ENCODE measurements around the gene FBXL15. TPM values are rescaled to one million over a fixed set of nuclear protein-coding genes. Genes with fewer than 3 reads are reported as not detected.

The FBXL15 gene
- 10 to 100 TPM; 22.2 to 36.3 TPM for total RNA-seq

DNA sequence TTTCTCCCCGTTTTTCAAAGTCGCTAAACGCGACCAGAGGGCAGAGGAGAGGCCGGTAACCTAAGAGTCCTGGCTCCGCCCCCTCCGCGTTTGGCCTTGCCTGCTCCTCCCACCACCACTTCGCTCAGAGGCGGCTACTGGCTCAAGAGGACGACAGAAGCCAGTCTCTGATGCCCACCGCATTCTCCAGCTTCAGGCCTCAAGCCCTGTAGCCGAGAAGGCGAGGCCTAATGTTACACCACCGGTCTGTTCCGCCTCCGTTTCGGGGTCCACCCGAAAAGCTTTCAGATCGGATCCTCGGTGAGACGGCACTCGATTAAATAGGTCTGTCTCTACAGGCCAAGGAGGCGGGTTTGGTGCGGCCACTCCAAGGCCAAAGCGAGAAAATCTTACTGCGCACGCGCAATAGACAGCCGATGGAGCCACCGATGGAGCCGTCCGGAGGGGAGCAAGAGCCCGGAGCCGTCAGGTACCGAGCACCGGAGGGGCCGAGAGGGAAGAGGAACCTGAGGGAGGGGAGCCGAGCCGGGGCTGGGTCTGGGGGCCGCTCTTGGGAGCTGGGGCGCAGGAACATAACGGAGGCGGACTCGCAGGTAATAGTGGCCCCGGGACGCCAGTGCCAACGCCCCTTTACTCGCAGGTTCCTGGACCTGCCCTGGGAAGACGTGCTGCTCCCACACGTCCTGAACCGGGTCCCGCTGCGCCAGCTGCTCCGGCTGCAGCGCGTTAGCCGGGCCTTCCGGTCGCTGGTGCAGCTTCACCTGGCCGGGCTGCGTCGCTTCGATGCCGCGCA is at the start of gene FBXL15:
TSS of gene FBXL15 (plus strand) at position 123 of the 793 bp plus-strand sequence. CDS start at position 417, 294 bp downstream.
- H3K27ac ChIP-seq: peak within 1 kb of the TSS; percentile 83 to 86
- TF ChIP-seq, protein P1, sequence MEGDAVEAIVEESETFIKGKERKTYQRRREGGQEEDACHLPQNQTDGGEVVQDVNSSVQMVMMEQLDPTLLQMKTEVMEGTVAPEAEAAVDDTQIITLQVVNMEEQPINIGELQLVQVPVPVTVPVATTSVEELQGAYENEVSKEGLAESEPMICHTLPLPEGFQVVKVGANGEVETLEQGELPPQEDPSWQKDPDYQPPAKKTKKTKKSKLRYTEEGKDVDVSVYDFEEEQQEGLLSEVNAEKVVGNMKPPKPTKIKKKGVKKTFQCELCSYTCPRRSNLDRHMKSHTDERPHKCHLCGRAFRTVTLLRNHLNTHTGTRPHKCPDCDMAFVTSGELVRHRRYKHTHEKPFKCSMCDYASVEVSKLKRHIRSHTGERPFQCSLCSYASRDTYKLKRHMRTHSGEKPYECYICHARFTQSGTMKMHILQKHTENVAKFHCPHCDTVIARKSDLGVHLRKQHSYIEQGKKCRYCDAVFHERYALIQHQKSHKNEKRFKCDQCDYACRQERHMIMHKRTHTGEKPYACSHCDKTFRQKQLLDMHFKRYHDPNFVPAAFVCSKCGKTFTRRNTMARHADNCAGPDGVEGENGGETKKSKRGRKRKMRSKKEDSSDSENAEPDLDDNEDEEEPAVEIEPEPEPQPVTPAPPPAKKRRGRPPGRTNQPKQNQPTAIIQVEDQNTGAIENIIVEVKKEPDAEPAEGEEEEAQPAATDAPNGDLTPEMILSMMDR (IDR thresholded peaks at IDR 0.05): peak in 2 of 4 experiments; percentile 23 to 33
- TF ChIP-seq POLR2AphosphoS5 (IDR thresholded peaks at IDR 0.05) (peak; percentile 96), POLR2A (IDR thresholded peaks at IDR 0.05) (peak; percentile 26)
- peak; percentile 94 for DNase-seq (ENCODE audit: low spot score)
- 0% methylated on average over 66 of the region's 66 CpGs for WGBS
- intact Hi-C loops (cut with DNase I): loop anchor here (2.0 kb wide), 1 partner anchor 26 kb away; the partner anchor contains the start of gene NFKB2
- no peaks in the 10 kb centered on the region for H3K9me3 ChIP-seq
- peak within 1 kb of the TSS; percentile 62 to 73 for H3K4me3 ChIP-seq
- peaks cover 0 to 8% of the 10 kb centered on the region in 2 donors for H3K36me3 ChIP-seq
- peaks cover 26% of the 10 kb centered on the region for H3K4me1 ChIP-seq (replicated peaks)
- no peaks in the 10 kb centered on the region for H3K27me3 ChIP-seq (replicated peaks; ENCODE audit: insufficient read depth)

GRCh38 chr10:102371295-102371694 is 49.3 kb upstream of the FBXL15 start:
- no peaks in the 10 kb centered on the region for H3K27me3 ChIP-seq (replicated peaks; ENCODE audit: insufficient read depth)
- WGBS: 98% methylated on average over 2 of the region's 2 CpGs
- H3K27ac ChIP-seq: no peak overlapping the region
- H3K4me1 ChIP-seq (replicated peaks): no peaks in the 10 kb centered on the region
- H3K9me3 ChIP-seq: no peaks in the 10 kb centered on the region
- no peak for TF ChIP-seq POLR2AphosphoS5 (IDR thresholded peaks at IDR 0.05)
- no peak for TF ChIP-seq POLR2A (IDR thresholded peaks at IDR 0.05)
- TF ChIP-seq, protein P1 (IDR thresholded peaks at IDR 0.05): no peak
- peaks cover 21 to 38% of the 10 kb centered on the region in 2 donors for H3K36me3 ChIP-seq
- intact Hi-C loops (cut with DNase I): no loop called here
- DNase-seq (ENCODE audit: low spot score): no peak
- H3K4me3 ChIP-seq: no peak overlapping the region

GRCh38 chr10:102375250-102375649 is 45.4 kb upstream of the FBXL15 start:
- no peak overlapping the region for H3K4me3 ChIP-seq
- DNase-seq (ENCODE audit: low spot score): no peak
- TF ChIP-seq, protein P1 (IDR thresholded peaks at IDR 0.05): no peak
- TF ChIP-seq POLR2A (IDR thresholded peaks at IDR 0.05): no peak
- no peak for TF ChIP-seq POLR2AphosphoS5 (IDR thresholded peaks at IDR 0.05)
- H3K9me3 ChIP-seq: no peaks in the 10 kb centered on the region
- intact Hi-C loops (cut with DNase I): no loop called here
- 88% methylated on average over 7 of the region's 7 CpGs for WGBS
- H3K4me1 ChIP-seq (replicated peaks): no peaks in the 10 kb centered on the region
- H3K36me3 ChIP-seq: peaks cover 17 to 21% of the 10 kb centered on the region in 2 donors
- no peak overlapping the region for H3K27ac ChIP-seq
- no peaks in the 10 kb centered on the region for H3K27me3 ChIP-seq (replicated peaks; ENCODE audit: insufficient read depth)

GRCh38 chr10:102375867-102376266 is 44.8 kb upstream of the FBXL15 start:
- no peaks in the 10 kb centered on the region for H3K4me1 ChIP-seq (replicated peaks)
- H3K27ac ChIP-seq: no peak overlapping the region
- H3K36me3 ChIP-seq: peaks cover 11 to 21% of the 10 kb centered on the region in 2 donors
- H3K9me3 ChIP-seq: no peaks in the 10 kb centered on the region
- H3K4me3 ChIP-seq: no peak overlapping the region
- 94% methylated on average over 2 of the region's 2 CpGs for WGBS
- no peaks in the 10 kb centered on the region for H3K27me3 ChIP-seq (replicated peaks; ENCODE audit: insufficient read depth)
- intact Hi-C loops (cut with DNase I): no loop called here
- no peak for TF ChIP-seq POLR2AphosphoS5 (IDR thresholded peaks at IDR 0.05)
- no peak for TF ChIP-seq POLR2A (IDR thresholded peaks at IDR 0.05)
- TF ChIP-seq, protein P1 (IDR thresholded peaks at IDR 0.05): no peak
- no peak for DNase-seq (ENCODE audit: low spot score)
